Measurements from ENCODE around the gene FRMD1. TPM values are rescaled to one million over a fixed set of nuclear protein-coding genes. Genes with fewer than 3 reads are reported as not detected.
A peak's percentile ranks its signal among the peaks of the same experiment; 100 is the strongest.

FRMD1 gene
- total RNA-seq = not detected
- not detected for polyA plus RNA-seq (2013, experiment 1 of 2)
- 0.04 TPM for polyA plus RNA-seq (2013, experiment 2 of 2)
- long read RNA-seq, experiment 1 = 0 reads
- long read RNA-seq, experiment 2 = 0 reads
- long read RNA-seq, experiment 3 = 0 reads
- long read RNA-seq, experiment 4 = 0 reads

GRCh38 chr6:168078943-168079405, at the start of gene FRMD1:
Gene FRMD1, minus strand, starts transcription at chr6:168079212. Its CDS starts 118 bp downstream, at chr6:168079094.
- Histone ChIP-seq H3K9me3 (ENCODE audit: control insufficient read depth, low read length) (no peaks in the 10 kb centered on the region), H3K36me3 (ENCODE audit: control insufficient read depth, insufficient read depth, low read length) (no peaks in the 10 kb centered on the region), H3K9ac (ENCODE audit: extremely low read depth, low read length, poor library complexity, severe bottlenecking) (no peak within 1 kb of the TSS), H3K4me3 (ENCODE audit: low read length) (no peak within 1 kb of the TSS), H3K27me3 (ENCODE audit: control insufficient read depth, insufficient read depth, low read length, poor library complexity, severe bottlenecking) (no peaks in the 10 kb centered on the region), H3K27ac (ENCODE audit: low read depth, low read length) (no peak within 1 kb of the TSS), H3K4me1 (ENCODE audit: control insufficient read depth, insufficient read depth, low read length) (peaks cover 2% of the 10 kb centered on the region)
- Mint-ChIP-seq H3K9me3 (no peaks in the 10 kb centered on the region), H3K36me3 (ENCODE audit: low read depth) (no peaks in the 10 kb centered on the region), H3K27me3 (ENCODE audit: insufficient read depth) (no peaks in the 10 kb centered on the region), H3K4me3 (no peak within 1 kb of the TSS), H3K27ac (no peak within 1 kb of the TSS), H3K4me1 (peaks cover 7% of the 10 kb centered on the region)
- WGBS, 2 experiments (ENCODE audit: insufficient coverage in 1 of 2, insufficient read length in 1 of 2) = 93 to 99% methylated on average over 10 to 21 of the region's 21 CpGs
- TF ChIP-seq, protein P1, sequence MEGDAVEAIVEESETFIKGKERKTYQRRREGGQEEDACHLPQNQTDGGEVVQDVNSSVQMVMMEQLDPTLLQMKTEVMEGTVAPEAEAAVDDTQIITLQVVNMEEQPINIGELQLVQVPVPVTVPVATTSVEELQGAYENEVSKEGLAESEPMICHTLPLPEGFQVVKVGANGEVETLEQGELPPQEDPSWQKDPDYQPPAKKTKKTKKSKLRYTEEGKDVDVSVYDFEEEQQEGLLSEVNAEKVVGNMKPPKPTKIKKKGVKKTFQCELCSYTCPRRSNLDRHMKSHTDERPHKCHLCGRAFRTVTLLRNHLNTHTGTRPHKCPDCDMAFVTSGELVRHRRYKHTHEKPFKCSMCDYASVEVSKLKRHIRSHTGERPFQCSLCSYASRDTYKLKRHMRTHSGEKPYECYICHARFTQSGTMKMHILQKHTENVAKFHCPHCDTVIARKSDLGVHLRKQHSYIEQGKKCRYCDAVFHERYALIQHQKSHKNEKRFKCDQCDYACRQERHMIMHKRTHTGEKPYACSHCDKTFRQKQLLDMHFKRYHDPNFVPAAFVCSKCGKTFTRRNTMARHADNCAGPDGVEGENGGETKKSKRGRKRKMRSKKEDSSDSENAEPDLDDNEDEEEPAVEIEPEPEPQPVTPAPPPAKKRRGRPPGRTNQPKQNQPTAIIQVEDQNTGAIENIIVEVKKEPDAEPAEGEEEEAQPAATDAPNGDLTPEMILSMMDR (conservative IDR thresholded peaks at IDR 0.05) = no peak
- DNase-seq = no peak

GRCh38 chr6:168128006-168128630, 49.1 kb upstream of the FRMD1 start:
- Histone ChIP-seq H3K4me3 (ENCODE audit: low read length) (no peak overlapping the region), H3K9me3 (ENCODE audit: control insufficient read depth, low read length) (no peaks in the 10 kb centered on the region), H3K9ac (ENCODE audit: extremely low read depth, low read length, poor library complexity, severe bottlenecking) (no peak overlapping the region), H3K27ac (ENCODE audit: low read depth, low read length) (no peak overlapping the region), H3K36me3 (ENCODE audit: control insufficient read depth, insufficient read depth, low read length) (no peaks in the 10 kb centered on the region), H3K4me1 (ENCODE audit: control insufficient read depth, insufficient read depth, low read length) (peaks cover 27% of the 10 kb centered on the region), H3K27me3 (ENCODE audit: control insufficient read depth, insufficient read depth, low read length, poor library complexity, severe bottlenecking) (peaks cover 21% of the 10 kb centered on the region)
- WGBS, 2 experiments (ENCODE audit: insufficient coverage in 1 of 2, insufficient read length in 1 of 2) = 91 to 93% methylated on average over 8 to 19 of the region's 19 CpGs
- Mint-ChIP-seq H3K27me3 (ENCODE audit: insufficient read depth) (peaks cover 50% of the 10 kb centered on the region), H3K4me1 (peaks cover 56% of the 10 kb centered on the region), H3K27ac (no peak overlapping the region), H3K9me3 (peaks cover 2% of the 10 kb centered on the region), H3K4me3 (no peak overlapping the region), H3K36me3 (ENCODE audit: low read depth) (no peaks in the 10 kb centered on the region)
- DNase-seq = peak; percentile 34
- TF ChIP-seq, protein P1 (conservative IDR thresholded peaks at IDR 0.05) = no peak

DNA sequence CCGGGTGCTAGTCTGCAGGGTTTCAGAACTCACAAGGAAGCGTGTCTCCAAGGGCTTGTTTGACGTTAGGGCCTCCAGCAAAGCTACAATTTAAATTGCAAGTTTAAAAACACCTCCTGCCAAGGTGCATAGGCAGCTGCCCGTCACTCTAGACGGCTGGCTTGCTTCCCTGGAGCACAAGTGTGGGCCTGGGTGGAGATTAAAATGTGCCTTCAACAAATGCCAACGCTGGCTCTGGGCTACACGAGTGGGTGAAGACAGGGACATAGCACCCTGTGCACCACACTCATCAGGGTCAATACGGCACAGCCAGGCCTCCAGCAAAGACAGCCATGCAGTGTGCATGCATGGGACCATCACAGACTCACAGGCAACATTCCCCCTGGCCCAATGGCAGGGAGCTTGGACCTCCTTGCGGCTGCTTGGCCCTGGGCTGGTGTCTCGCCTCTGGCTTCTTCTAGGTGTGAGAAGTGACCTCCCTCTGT, 48.4 kb upstream of the FRMD1 start:
- H3K9me3 Mint-ChIP-seq = peaks cover 8% of the 10 kb centered on the region
- Histone ChIP-seq H3K4me1 (ENCODE audit: control insufficient read depth, insufficient read depth, low read length) (peaks cover 25% of the 10 kb centered on the region), H3K27me3 (ENCODE audit: control insufficient read depth, insufficient read depth, low read length, poor library complexity, severe bottlenecking) (peaks cover 21% of the 10 kb centered on the region), H3K36me3 (ENCODE audit: control insufficient read depth, insufficient read depth, low read length) (no peaks in the 10 kb centered on the region), H3K27ac (ENCODE audit: low read depth, low read length) (no peak overlapping the region), H3K9ac (ENCODE audit: extremely low read depth, low read length, poor library complexity, severe bottlenecking) (no peak overlapping the region), H3K9me3 (ENCODE audit: control insufficient read depth, low read length) (peaks cover 7% of the 10 kb centered on the region), H3K4me3 (ENCODE audit: low read length) (no peak overlapping the region)
- TF ChIP-seq, protein P1 (conservative IDR thresholded peaks at IDR 0.05) = no peak
- WGBS, 2 experiments (ENCODE audit: insufficient coverage in 1 of 2, insufficient read length in 1 of 2) = 88 to 91% methylated on average over 8 to 10 of the region's 10 CpGs
- peaks cover 52% of the 10 kb centered on the region for H3K27me3 Mint-ChIP-seq (ENCODE audit: insufficient read depth)
- no peaks in the 10 kb centered on the region for H3K36me3 Mint-ChIP-seq (ENCODE audit: low read depth)
- H3K4me3 Mint-ChIP-seq = no peak overlapping the region
- H3K27ac Mint-ChIP-seq = no peak overlapping the region
- peaks cover 49% of the 10 kb centered on the region for H3K4me1 Mint-ChIP-seq
- DNase-seq = peak; percentile 33

Measured in endodermal cell (in vitro differentiated cells).